HG03460 (cell line): Measurements from ENCODE around the gene PLIN5.
"Not testable (repeated sequence)": the region's sequence is repeated elsewhere in the genome, so short reads cannot be mapped to it uniquely, and the experiment has no call there.

Experiments used
- ATAC-seq: cut with Tn5 transposase; IDR thresholded peaks from one replicate; pipeline ENCODE4 v1.9.1; 2021; ENCODE audit not compliant: unreplicated experiment

The PLIN5 gene

DNA sequence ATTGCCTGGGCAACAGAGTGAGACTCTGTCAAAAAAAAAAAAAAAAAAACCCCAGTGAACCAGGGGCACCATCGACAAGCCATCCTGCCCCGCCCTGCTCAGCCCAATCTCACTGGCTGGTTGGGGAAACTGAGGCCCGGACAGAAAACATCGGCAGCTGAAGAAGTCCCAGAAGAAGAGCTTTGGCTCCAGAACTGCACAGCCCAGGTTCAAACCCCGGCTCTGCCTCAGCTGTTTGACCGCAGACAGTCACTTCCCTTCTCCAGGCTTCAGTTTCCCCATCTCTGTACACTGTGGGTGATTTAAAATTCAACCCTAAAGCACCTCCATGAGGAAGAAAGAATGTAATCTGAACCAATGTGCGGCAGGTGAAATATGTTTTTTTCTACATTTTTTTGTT is 33.9 kb upstream of the PLIN5 start:
- no peak for ATAC-seq

DNA sequence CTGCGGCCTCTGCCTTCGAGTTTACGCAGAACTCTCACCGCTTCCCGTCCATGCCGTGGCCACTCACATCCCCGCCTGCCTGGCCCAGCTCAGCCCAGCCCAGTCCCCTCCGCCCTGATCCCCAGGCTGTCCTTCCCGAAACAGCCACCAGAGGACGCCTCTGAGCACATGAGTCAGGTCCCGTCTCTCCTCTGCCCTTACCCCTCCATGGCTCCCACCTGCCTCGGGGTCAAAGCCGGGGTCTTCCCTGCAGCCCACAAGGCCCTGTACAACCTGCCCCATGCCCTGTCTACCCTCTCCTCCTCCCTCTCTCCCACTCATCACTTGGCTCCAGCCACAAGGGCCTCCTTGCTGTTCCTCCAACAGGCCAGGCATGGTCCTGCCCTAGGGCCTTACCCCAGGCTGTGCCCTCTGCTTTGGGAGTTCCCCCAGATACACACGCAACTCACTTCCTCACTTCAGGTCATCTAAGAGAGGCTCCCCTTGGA is 32.6 kb upstream of the PLIN5 start:
- no peak for ATAC-seq

DNA sequence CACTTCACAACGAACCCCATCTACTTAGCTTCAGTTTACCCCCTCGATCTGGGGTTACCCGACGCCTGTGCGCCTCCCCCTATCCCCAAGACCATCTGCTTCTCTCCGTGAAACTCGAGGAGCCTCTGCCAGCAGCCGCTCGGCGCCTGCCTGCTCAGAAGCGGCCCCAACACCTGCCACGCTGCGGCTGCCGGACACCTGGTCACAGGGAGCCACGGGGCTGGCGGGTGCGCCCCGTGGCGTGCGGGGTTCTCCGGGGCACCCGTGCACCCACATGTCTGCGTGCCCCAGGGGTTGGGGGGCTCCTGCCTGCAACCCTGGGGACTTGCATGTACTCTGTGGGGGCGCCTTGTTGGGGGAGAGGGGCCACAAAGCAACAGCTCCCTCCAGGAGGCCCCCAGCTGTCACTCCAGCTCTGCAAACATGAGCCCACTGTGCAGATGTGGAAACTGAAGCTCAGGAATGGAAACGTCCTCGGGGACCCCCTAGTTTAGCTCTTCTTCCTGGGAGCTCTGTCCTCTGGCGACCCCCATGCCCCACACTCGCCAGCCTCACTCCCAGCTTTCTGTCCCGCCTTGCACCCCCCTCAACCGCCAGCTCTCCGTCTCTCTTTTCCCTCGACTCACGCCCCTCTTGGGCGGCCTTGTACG is 31.5 kb upstream of the PLIN5 start:
- no peak for ATAC-seq

DNA sequence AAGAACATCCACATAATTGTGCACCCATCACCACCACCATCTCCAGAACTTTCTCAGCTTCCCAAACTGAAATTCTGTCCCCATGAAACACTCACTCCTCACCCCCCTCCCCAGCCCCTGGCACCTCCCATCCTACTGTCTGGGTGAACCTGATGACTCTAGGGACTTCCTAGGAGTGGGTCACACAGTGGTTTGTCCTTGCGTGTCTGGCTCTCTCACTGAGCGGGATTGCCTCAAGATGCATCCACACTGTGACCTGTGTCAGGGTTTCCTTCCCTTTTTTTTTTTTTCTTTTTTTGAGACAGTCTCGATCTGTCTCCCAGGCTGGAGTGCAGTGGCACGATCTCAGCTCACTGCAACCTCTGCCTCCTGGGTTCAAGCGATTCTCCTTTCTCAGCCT is 28.5 kb upstream of the PLIN5 start:
- not testable (repeated sequence) for ATAC-seq

DNA sequence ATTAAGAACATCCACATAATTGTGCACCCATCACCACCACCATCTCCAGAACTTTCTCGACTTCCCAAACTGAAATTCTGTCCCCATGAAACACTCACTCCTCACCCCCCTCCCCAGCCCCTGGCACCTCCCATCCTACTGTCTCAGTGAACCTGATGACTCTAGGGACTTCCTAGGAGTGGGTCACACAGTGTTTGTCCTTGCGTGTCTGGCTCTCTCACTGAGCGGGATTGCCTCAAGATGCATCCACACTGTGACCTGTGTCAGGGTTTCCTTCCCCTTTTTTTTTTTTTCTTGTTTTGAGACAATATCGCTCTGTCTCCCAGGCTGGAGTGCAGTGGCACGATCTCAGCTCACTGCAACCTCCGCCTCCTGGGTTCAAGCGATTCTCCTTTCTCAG is 27.1 kb upstream of the PLIN5 start:
- not testable (repeated sequence) for ATAC-seq

DNA sequence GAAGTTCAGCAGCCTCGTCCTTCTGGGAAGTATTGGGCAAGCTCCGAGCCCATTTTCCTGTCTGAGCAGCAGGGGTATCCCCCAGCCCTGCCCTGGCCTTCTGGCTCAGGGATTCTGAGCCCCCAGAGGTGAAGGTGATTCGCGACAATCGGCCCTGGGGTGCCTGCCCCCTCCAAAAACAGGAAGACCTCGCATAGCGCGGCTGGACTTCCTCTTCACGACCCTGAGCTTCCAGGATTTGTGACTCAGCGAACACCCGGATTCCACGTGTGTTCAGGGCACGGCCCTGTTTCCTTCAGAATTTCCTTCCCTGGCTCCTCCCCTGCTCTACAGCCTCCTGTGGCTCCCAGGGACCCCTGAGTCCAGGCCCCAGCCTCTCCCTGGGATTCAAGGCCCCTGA is 24.5 kb upstream of the PLIN5 start, which contains the start of gene SEMA6B:
TSS of gene SEMA6B (minus strand) at position 116 of the 400 bp plus-strand sequence. CDS start 1,227 bp downstream, outside the sequence.
- no peak for ATAC-seq

DNA sequence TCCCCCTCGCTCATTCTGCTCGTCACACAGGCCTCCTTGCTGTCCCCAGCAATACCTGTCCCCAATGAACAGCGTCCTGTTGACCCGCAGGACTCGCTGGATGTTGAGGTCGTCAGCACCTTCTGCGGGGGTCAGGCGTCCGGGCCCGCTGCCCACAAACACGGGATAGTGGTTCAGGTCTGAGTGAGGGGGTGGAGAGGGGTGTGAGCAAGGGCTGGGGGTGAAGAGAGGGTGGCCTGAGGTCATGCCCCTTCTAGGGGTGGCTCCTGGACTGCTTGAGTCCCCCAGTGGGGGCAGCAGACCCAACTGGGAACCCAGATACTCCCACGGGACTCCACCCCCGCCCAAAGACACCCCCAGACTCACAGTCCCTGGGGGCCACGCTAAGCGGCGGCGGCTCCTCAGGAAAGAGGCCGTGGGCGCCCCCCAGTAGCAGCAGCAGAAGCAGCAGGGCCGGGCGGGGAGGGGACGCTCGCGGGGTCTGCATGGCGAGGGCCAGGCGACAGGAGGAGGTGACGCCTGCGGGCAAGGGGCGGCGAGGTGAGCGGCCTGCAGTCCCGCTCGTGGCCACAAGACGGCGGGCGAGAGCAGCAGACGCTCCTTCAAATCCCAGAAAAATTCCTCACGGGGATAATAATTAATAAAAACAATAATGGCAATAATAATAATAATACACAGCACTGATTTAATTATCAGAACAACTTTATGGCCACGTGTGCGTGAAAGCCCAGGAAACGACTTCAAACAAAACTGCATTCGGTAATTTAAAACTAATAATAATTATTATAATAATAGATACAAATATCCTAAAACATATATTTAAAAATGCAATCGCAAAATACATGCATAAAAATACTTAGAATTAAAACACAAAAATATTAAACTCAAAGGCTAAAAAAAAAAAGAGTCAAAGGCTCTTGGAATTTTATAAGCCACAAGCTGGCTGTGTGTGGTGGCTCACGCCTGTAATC is 23.2 kb upstream of the PLIN5 start:
- ATAC-seq, result no peak

DNA sequence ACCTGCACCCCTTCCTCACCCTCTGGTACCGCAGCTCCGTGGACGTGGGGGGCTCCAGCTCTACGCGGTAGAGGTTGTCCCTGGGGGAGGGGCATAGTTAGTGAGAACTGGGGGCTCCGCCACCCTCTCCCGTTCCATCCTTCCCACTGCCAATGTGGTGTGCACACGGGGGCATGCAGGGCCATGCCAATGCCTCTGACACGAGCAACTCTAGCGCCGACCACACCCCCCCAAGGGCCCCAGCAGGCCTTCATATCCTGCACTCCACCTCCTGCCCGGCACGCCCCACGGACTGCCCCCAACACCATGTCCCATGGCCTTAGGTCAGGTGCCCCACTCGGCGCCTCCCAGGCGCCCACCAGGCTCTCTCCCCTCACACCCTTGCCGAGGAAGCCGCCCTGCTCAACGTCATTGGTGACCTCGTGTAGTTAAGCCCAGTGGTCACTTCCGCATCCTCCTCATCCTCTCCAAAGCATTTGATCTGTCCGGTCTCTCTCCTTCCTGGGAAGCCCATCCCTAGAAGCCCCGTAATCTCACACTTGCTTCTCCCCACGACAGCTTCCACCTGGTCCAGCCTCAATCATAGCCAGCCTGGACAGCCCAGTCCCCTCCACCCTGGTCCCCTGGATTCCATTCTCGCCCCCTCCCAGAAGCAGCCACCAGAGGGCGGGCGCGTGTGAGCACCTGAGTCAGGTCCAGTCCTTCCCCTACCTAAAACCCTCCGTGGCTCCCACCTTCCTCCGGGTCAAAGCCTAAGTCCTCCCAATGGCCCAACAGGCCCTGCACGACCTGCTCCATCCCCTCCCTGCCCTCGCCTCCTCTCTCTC is 22.3 kb upstream of the PLIN5 start:
- no peak for ATAC-seq

DNA sequence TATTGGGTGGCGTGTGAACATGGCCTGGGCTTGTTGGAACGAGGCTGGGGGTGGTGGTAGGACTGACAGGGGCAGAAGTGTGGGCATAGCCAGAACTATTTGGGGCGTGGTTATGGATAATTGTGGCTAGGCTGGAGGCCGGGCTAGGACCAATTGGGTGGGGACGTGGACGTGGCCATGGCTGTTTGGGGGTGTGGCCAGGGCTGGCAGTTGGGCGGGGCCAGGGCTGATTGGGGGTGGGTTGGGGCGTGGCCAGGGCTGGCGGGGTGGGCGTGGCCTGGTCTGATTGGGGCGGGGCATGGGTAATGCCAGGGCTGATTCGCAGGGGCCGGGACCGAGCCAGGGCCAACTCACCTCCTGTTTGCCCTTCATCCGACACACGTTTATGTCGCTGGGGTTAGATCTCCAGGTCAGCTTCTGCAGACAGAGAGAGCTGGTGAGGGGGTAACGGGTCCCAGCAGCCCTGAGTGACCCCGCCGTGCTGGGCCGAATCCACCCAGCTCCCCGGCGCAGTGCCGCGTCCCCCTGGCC is 21.6 kb upstream of the PLIN5 start:
- no peak for ATAC-seq

DNA sequence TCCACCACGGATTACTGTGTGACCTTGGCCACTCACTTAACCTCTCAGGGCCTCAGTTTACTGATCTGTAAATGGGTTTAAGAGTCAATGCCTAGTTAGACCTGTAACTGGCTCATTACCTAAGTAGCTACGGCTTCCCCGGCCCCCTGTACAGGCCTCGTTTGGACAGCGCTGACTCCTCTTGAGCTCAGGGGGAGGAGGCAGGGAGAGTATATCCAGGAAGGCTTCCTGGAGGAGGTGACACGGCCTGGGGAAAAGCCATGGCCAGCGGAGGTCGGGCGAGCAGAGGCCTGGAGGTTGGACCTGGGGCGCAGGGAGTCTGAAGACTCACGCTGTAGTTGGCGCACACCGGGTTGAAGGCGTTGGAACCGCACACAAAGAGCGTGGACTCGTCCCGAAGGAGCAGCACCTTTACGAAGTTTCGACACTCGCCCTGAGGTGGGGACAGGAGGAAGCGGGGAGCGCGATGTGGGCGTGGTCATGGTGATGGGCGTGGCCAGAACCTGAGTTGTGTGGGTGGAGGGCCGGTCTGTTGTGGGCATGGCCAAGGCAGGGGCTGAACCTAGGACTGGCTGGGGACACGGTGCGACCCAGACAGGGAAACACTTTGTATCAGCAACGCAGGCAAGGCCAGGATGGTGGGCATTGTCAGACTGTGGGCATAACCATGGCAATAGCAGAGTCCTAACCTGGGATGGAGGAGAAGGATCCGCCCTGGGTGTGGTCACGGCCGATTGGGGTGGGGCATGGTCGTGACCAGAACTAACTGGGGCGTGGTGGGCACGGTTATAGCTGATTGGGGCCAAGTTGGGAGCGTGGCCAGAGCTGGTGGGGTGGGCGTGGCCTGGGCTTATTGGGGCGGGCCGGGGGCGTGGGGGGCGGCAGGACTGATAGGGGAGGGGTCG is 20.9 kb upstream of the PLIN5 start:
- no peak for ATAC-seq

DNA sequence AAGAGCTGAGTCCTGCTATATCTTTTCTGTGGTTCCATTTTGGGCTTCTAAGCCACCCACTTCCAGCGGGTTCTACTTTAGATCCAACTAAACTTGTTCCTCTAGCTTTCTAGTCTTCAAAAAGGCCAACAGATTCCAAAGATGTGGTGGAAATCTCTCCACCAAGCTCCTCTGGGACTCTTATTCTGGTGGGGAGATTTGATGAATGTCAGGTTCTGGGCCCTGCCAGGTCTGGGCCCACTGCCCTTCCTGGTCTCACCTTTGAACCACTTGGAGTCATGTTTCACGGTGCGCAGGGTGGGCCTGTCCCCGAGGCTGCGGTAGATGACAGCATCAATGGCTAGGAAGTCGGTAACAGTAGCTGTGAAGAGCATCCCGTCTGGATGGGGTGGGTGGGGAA is 19.7 kb upstream of the PLIN5 start:
- ATAC-seq, result no peak

DNA sequence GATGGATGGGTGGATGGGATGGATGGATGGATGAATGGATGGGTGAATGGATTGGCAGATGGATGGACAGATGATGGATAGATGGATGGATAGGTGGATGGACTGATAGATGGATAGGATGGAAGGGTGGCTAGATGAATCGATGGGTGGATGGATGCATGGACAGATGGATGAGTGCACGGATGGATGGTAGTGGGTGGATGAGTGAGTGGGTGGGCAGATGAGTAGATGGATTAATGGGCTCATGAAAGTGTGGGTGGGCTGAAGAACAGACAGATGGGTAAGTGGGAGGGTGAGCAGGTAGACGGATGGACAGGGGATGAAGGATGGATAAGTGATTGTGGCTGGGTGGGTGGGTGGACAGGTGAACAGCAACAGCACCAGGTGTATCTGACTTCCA is 18.8 kb upstream of the PLIN5 start:
- no peak for ATAC-seq

DNA sequence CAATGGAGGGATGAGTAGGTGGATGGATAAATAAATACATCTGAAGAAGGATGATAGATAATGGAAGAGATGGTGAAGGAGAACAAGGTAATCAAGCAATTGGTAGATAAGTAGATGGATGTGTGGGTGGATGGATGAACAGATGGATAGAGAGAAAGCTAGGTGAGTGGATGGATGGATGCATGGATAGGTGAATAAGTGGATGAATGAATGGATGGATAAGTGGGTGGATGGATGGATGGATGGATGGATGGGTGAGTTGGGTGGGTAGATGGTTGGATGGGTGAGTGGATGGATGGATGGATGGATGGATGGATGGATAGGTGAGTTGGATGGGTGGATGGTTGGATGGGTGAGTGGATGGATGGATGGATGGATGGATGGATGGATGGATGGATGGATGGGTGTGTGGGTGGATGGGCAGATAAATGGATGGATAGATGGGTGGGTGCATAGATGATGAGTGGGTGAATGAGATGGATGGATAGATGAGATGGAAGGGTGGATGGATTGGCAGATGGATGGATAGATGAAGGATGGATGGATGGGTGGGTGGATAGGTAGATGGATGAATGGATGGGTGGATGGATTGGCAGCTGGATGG is 18.2 kb upstream of the PLIN5 start:
- ATAC-seq, result no peak

DNA sequence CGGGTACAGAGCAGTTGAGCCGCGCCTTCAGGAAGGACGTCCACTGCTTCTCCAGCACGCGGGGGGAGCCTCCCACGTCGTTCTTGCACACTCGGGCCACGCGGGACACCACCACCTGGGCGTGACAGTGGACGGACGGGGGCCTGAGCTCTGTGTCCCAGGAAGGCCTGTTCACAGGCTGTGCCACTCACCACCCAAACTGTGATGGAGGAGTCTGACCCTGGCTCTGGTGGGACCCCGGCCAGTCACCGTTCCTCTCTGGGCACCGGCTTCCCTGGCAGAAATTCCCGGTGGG is 17.4 kb upstream of the PLIN5 start:
- ATAC-seq, result no peak

DNA sequence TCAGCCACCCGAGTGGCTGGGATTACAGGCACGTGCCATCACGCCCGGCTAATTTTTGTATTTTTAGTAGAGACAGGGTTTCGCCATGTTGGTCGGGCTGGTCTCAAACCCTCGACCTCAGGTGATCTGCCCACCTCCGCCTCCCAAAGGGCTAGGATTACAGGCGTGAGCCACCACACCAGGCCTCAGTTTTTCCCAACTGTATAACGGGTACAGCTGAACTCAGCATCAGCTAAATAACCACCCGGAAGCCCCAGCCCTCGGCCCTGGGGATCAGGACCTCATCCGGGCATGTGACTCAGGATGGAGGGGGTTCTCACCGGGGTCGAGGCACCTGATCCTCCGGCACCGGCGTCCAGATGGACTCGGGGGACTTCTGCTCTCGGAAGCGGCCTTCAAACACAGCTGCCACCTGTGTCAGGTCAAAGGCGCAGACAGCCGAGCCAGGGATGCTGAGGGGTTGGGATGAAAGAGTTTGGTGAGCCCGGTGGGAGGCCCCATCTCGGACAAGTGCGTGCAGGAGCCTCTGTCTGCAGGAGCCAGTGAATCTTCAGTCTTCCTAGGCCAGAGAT is 15.5 kb upstream of the PLIN5 start:
- no peak for ATAC-seq

DNA sequence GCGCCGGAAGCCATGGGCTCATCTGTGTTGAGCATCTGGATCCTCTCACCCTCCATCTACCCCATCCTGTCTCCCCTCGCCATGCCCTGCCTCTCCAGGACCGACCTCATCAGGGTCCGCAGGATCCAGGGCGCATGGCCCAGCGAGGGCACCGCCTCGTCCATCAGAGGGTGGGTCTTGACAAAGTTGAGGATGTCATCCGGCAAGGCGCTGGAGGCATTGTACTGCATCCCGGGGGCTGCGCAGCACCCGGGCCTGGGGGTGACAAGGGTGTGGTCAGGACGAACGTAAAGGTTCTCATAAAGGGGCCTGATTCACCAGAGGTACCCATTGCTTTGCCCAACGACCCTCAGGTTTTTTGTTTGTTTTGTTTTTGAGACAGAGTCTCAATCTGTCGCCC is 15.0 kb upstream of the PLIN5 start:
- ATAC-seq, result no peak

DNA sequence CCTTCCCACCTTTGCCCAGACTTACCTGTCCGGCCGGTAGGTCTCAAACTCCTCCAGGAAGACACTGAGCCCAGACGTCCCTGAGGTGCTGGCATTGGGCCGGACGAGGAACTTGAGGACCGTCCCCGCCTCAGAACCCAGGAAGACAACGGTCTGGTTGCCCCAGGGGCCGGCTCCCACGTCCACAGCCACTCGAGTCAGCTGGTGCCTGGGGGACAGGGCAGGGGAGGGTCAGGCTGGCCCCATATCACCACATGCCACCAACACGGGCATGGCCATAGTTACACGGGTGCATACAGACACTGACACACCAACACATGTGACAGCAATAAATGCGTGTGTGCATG is 13.2 kb upstream of the PLIN5 start:
- no peak for ATAC-seq

DNA sequence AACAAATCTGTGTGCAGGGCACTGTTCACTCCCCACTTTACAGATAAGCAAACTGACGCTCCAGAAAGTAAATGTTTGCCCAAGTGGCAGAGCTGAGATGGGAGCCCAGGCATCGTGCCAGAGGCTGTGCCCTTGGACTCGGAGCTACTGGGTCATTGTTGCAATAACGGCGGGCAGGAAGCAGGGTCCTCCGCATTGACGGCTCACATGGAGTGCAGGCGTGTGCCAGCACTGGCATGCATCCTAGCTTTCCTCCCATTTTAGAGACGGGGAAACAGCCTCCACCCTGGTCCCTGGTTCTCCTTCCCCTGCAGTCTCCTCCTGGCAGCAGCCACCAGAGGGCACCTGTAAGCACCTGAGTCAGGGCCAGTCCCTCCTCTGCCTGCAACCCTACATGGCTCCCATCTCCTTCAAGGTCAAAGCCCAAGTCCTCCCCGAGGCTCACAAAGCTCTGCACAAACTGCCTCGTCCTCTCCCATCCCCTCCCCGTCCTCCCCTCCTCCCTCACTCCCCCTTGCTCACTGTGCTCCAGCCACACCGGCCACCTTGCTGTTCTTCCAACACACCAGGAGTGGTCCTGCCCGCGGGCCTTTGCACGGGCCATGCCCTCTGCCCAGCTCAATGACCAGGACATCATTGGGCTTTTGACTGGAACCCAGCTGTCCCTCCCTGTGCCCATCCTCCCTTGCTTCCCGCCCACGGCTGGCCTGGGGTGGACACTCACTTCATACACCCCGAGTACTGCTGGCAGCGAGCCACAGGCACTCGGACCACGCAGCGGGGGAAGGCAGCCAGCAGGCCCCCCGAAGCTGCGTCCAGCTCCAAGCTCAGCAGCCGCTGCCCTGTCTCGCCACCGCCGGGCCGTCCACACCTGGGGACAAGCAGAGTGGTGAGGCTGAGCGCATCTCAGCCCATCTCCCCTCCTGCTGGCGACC is 12.5 kb upstream of the PLIN5 start:
- ATAC-seq, result no peak
